B cell (primary cell): ENCODE results near the gene CTNNB1.

Experiments
- CTCF ChIP-seq: fragments of 200-600 bp; IDR thresholded peaks from one replicate; pipeline ENCODE4 v1.8.0; 2022; ENCODE audit warnings: antibody characterized with exemption, mild to moderate bottlenecking
- EZH2 ChIP-seq: IDR thresholded peaks from 2 replicates; pipeline ENCODE4 v1.6.1; 2012; ENCODE audit warnings: borderline replicate concordance, low read depth, mild to moderate bottlenecking, moderate library complexity, low read length; ENCODE audit not compliant: insufficient read depth, poor library complexity, severe bottlenecking

DNA sequence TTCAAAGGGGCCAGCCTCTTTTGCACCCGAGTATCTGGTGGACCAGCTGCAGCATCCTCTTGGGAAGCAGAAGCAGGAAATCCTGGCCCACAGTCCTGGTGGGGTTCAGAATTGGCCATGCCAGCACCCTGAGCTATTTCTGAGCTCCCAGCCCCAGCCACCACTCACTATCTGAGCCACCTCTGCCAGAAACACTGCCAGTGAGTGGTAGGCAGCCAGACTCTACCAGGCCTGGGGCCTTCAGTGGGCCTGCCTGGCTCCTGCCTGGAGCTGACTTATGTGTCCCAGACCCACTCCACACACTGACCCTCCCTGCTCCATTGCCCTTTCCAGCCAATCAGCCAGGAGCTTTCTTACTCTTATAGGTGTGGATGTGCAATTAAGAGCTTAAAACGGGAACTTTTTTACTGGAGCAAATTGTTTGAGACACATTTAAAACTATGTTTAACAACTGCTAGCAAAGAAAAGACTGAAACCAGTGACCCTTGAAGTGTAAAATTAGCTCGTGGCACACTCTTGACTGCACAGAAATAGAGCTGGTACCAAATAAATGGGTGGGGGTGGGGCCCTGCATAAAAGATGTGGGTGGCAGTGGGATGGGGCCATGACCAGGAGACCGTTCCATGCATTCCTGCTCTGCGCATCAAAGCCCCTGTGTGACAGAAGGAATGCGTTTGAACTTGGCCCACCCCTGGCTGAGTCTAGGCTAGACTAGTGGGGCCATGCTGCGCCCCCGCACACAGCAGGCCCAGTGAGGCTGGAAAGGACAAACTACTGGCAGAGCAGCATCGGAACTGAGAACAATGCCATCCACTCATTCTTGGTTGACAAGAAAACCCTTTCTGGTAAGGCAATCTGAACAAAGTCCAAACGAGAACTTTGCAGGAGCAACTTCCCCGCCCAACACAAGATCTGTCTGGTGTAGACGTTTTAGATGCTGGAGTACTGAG lies 48.0 kb downstream of the CTNNB1 start:
- TF ChIP-seq CTCF: no peak
- no peak for TF ChIP-seq EZH2
